IMR-90 (cell line): ENCODE data around the gene OGA. TPM values are rescaled to one million over a fixed set of nuclear protein-coding genes. Genes with fewer than 3 reads are reported as not detected.

Source experiments
- ATAC-seq: fragments of 200-7000 bp; cut with Tn5 transposase; 2 replicates; pipeline ENCODE4 v1.9.1; 2020; ENCODE audit warnings: low read depth, mild to moderate bottlenecking, moderate library complexity
- BruUV-seq: library from RNA; stranded (reverse); fragments of 400-500 nt; replicated peaks from 2 replicates; lab custom pipeline; 2021; lab: Mats Ljungman, UMichigan
- CTCF ChIA-PET: fragments of 300-600 bp; formaldehyde crosslinking; extraction: SDS; loops from one replicate; lab custom pipeline; 2021; ENCODE audit warnings: antibody characterized with exemption; lab: Yijun Ruan, JAX
- POLR2A ChIA-PET: fragments of 300-600 bp; sonication (Branson Sonifier 250); formaldehyde crosslinking; loops from one replicate; lab custom pipeline; 2022; ENCODE audit warnings: antibody characterized with exemption; ENCODE audit not compliant: unreplicated experiment; lab: Charles Lee
- DNase-seq: peaks from one replicate; pipeline ENCODE4 v3.0.0; 2013
- H2AFZ ChIP-seq: replicated peaks from 2 replicates; pipeline ENCODE3; 2013; ENCODE audit warnings: low read length, mild to moderate bottlenecking; ENCODE audit not compliant: poor library complexity
- H2AK5ac ChIP-seq: 2 replicates; pipeline ENCODE4 v1.6.1; 2013; ENCODE audit warnings: low read depth, low read length, inconsistent platforms
- H2AK9ac ChIP-seq: replicated peaks from 2 replicates; pipeline ENCODE3; 2013; ENCODE audit warnings: mild to moderate bottlenecking, low read depth, low read length, moderate library complexity; ENCODE audit not compliant: poor library complexity
- H2BK120ac ChIP-seq: 2 replicates; pipeline ENCODE4 v1.6.1; 2013; ENCODE audit warnings: low read depth, low read length, inconsistent platforms
- H2BK15ac ChIP-seq: 3 replicates; pipeline ENCODE4 v1.6.1; 2013; ENCODE audit warnings: low read depth, low read length, inconsistent platforms
- H2BK20ac ChIP-seq: 2 replicates; pipeline ENCODE4 v1.6.1; 2013; ENCODE audit warnings: low read depth, mild to moderate bottlenecking, inconsistent platforms, low read length, moderate library complexity
- H2BK5ac ChIP-seq: 2 replicates; pipeline ENCODE4 v1.6.1; 2013; ENCODE audit warnings: mild to moderate bottlenecking, low read depth, low read length, inconsistent platforms; ENCODE audit not compliant: poor library complexity, severe bottlenecking
- H3K14ac ChIP-seq: replicated peaks from 2 replicates; pipeline ENCODE4 v1.6.1; 2013; ENCODE audit warnings: low read depth, low read length, inconsistent platforms
- H3K18ac ChIP-seq: 2 replicates; pipeline ENCODE4 v1.6.1; 2013; ENCODE audit warnings: low read depth, low read length, control low read depth
- H3K23ac ChIP-seq: 2 replicates; pipeline ENCODE4 v1.6.1; 2013; ENCODE audit warnings: low read depth, low read length, inconsistent platforms
- H3K27ac ChIP-seq: 2 replicates; pipeline ENCODE4 v1.5.1; 2013; ENCODE audit warnings: mild to moderate bottlenecking, control low read depth, low read length; ENCODE audit not compliant: insufficient read depth
- H3K27me3 ChIP-seq: 2 replicates; pipeline ENCODE4 v1.6.1; 2013; ENCODE audit warnings: low read length; ENCODE audit not compliant: control insufficient read depth, insufficient read depth
- H3K36me3 ChIP-seq: 2 replicates; pipeline ENCODE4 v1.6.1; 2013; ENCODE audit warnings: low read length, mixed read lengths; ENCODE audit not compliant: control insufficient read depth, insufficient read depth
- H3K4ac ChIP-seq: 2 replicates; pipeline ENCODE4 v1.6.1; 2013; ENCODE audit warnings: low read depth, low read length, inconsistent platforms
- H3K4me1 ChIP-seq: 2 replicates; pipeline ENCODE4 v1.6.1; 2013; ENCODE audit warnings: low read length, mixed read lengths; ENCODE audit not compliant: control insufficient read depth, insufficient read depth
- H3K4me2 ChIP-seq: 2 replicates; pipeline ENCODE4 v1.6.1; 2013; ENCODE audit warnings: low read depth, mild to moderate bottlenecking, control low read depth, low read length, moderate library complexity
- H3K4me3 ChIP-seq: 2 replicates; pipeline ENCODE4 v1.5.1; 2013; ENCODE audit warnings: low read depth, mild to moderate bottlenecking, control low read depth, low read length, moderate library complexity; ENCODE audit not compliant: insufficient read depth
- H3K56ac ChIP-seq: 2 replicates; pipeline ENCODE4 v1.6.1; 2013; ENCODE audit warnings: low read length, inconsistent platforms; ENCODE audit not compliant: insufficient read depth; ENCODE audit errors: extremely low read depth
- H3K79me1 ChIP-seq, 2 experiments: 2 replicates each; pipeline ENCODE4 v1.6.1; 2013; ENCODE audit warnings: low read length in 2 of 2, inconsistent platforms in 1 of 2, low read depth in 1 of 2
- H3K9ac ChIP-seq: 2 replicates; pipeline ENCODE4 v1.6.1; 2013; ENCODE audit warnings: low read depth, low read length, control low read depth
- H3K9me1 ChIP-seq: 2 replicates; pipeline ENCODE4 v1.6.1; 2013; ENCODE audit warnings: low read length, inconsistent platforms; ENCODE audit not compliant: insufficient read depth
- H3K9me3 ChIP-seq: 2 replicates; pipeline ENCODE4 v1.6.1; 2013; ENCODE audit warnings: low read length; ENCODE audit not compliant: control insufficient read depth, insufficient read depth
- H4K20me1 ChIP-seq: 2 replicates; pipeline ENCODE4 v1.6.1; 2013; ENCODE audit warnings: low read length, inconsistent platforms; ENCODE audit not compliant: insufficient read depth
- H4K5ac ChIP-seq: 2 replicates; pipeline ENCODE4 v1.6.1; 2013; ENCODE audit warnings: mild to moderate bottlenecking, low read depth, low read length, control low read depth
- H4K8ac ChIP-seq, 2 experiments: 2 replicates each; pipeline ENCODE4 v1.6.1; 2013; ENCODE audit warnings: low read depth in 2 of 2, low read length in 2 of 2, control low read depth in 1 of 2, inconsistent platforms in 1 of 2
- H4K91ac ChIP-seq: 2 replicates; pipeline ENCODE4 v1.6.1; 2013; ENCODE audit warnings: low read depth, low read length, inconsistent platforms; ENCODE audit not compliant: insufficient read depth
- BHLHE40 ChIP-seq: fragments of 150-350 bp; IDR thresholded peaks from 2 replicates; pipeline ENCODE4 v1.6.1; 2016; ENCODE audit warnings: mild to moderate bottlenecking, low read depth, low read length
- CEBPB ChIP-seq: IDR thresholded peaks from 2 replicates; pipeline ENCODE4 v1.6.1; 2012; ENCODE audit warnings: low read depth, low read length, improper control_type of control experiment
- CHD1 ChIP-seq: IDR thresholded peaks from 2 replicates; pipeline ENCODE4 v1.6.1; 2012; ENCODE audit warnings: low read depth, low read length, improper control_type of control experiment
- FOS ChIP-seq: fragments of 150-350 bp; IDR thresholded peaks from 2 replicates; pipeline ENCODE4 v1.6.1; 2016; ENCODE audit warnings: low read depth, low read length
- MAFK ChIP-seq: IDR thresholded peaks from 2 replicates; pipeline ENCODE4 v1.6.1; 2012; ENCODE audit warnings: low read depth, low read length, improper control_type of control experiment
- MAZ ChIP-seq: IDR thresholded peaks from 2 replicates; pipeline ENCODE4 v1.6.1; 2012; ENCODE audit warnings: low read depth, mild to moderate bottlenecking, low read length, improper control_type of control experiment, moderate library complexity, borderline replicate concordance
- MXI1 ChIP-seq: IDR thresholded peaks from 2 replicates; pipeline ENCODE4 v1.6.1; 2012; ENCODE audit warnings: low read depth, mild to moderate bottlenecking, low read length, moderate library complexity, borderline replicate concordance
- NFE2L2 ChIP-seq: fragments of 150-350 bp; IDR thresholded peaks from 2 replicates; pipeline ENCODE4 v1.6.1; 2016; ENCODE audit warnings: low read depth, mild to moderate bottlenecking, low read length
- POLR2A ChIP-seq: IDR thresholded peaks from 2 replicates; pipeline ENCODE4 v1.6.1; 2012; ENCODE audit warnings: mild to moderate bottlenecking, low read depth, low read length
- RAD21 ChIP-seq: IDR thresholded peaks from 2 replicates; pipeline ENCODE4 v1.6.1; 2012; ENCODE audit warnings: low read length, improper control_type of control experiment
- RCOR1 ChIP-seq: IDR thresholded peaks from 2 replicates; pipeline ENCODE4 v1.6.1; 2012; ENCODE audit warnings: mild to moderate bottlenecking, low read length, improper control_type of control experiment; ENCODE audit not compliant: insufficient replicate concordance
- RFX5 ChIP-seq: IDR thresholded peaks from 2 replicates; pipeline ENCODE4 v1.8.0; 2012; ENCODE audit warnings: low read depth, mild to moderate bottlenecking, low read length, moderate library complexity
- SMC3 ChIP-seq: fragments of 150-350 bp; IDR thresholded peaks from 2 replicates; pipeline ENCODE4 v1.6.1; 2016; ENCODE audit warnings: low read depth, mild to moderate bottlenecking, antibody characterized with exemption, low read length, moderate library complexity
- WGBS, 2 experiments: methylation state at CpG; one replicate each; pipeline versions ENCODE4 v1.1.5 to v1.1.7; 2013; ENCODE audit warnings: missing lambda C conversion rate in 2 of 2; ENCODE audit not compliant: insufficient read length in 1 of 2; ENCODE audit errors: extremely low coverage in 2 of 2; 5-methylcytosine and 5-hydroxymethylcytosine counted together
- dilution Hi-C: fragments of 300-500 bp; cut with HindIII; formaldehyde crosslinking; loops from one replicate; pipeline ENCODE4 v1.14.3; 2018; ENCODE audit warnings: low sequenced_read_pairs; ENCODE audit not compliant: unreplicated experiment
- in situ Hi-C: fragments of 300-500 bp; cut with MboI; formaldehyde crosslinking; loops from 3 replicates; pipeline ENCODE4 v1.14.3; 2019; ENCODE audit warnings: low sequenced_read_pairs, inconsistent platforms, mixed read lengths
- intact Hi-C: fragments of 100-400 bp; cut with micrococcal nuclease; formaldehyde crosslinking; loops from 2 replicates; pipeline ENCODE4 v1.10.0; 2022
- polyA plus RNA-seq, 3 experiments: library from polyadenylated mRNA; depleted of rRNA; stranded (reverse); fragments of >200 nt; gene quantifications; 2 replicates each; pipeline ENCODE4 v1.2.3, GENCODE V29; 2012; ENCODE audit warnings: low replicate concordance in 1 of 3
- total RNA-seq: library from RNA; depleted of rRNA; stranded (reverse); fragments of >200 nt; gene quantifications from 2 replicates; pipeline ENCODE4 v1.2.3, GENCODE V29; 2012
- TF ChIP-seq, protein P1 (sequence below): fragments of 150-350 bp; IDR thresholded peaks from 2 replicates; pipeline ENCODE4 v1.6.1; 2016; ENCODE audit warnings: low read depth, mild to moderate bottlenecking, low read length, moderate library complexity, borderline replicate concordance
- TF ChIP-seq, protein P2 (sequence below): conservative IDR thresholded peaks from 2 replicates; pipeline ENCODE4 v1.5.1; 2012; ENCODE audit warnings: mild to moderate bottlenecking, low read depth, low read length, improper control_type of control experiment
- TF ChIP-seq, protein P3 (sequence below): fragments of 150-350 bp; IDR thresholded peaks from 2 replicates; pipeline ENCODE4 v1.6.1; 2017; ENCODE audit warnings: mild to moderate bottlenecking, antibody characterized with exemption, low read length, low read depth

OGA gene
- total and polyA plus RNA-seq, 2 of the 4 experiments (the other 2 are of a cell fraction) = 42.5 to 62.9 TPM

DNA sequence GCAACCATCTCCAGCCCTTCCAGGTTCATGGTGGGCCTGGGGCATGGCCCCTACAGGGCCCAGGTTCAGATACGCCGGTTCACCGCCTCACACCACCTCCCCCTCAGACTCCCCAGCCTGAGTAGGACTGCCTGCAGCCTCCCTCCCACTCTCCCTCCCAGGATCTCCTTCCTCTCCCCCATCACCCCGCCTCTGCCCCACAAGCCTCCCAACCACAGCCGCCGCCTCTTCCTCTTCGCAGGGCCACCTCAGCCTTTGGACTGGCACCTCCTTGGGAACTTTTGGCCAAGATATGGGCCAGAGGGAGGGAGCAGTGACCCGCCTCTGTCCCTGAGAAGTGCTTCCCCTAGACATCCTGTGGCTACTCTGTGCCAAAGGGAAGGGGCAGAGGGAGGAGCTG is 16.1 kb upstream of the OGA start:
- no peak overlapping the region for H2BK120ac ChIP-seq
- 79% methylated on average over 3 of the region's 8 CpGs; no CpG with 5 or more reads in 1 of the 2 experiments for WGBS, 2 experiments
- ChIA-PET CTCF (no interaction called here), POLR2A (no interaction called here)
- no peak overlapping the region for H3K27ac ChIP-seq
- peak overlapping the region; percentile 35 for H2AK9ac ChIP-seq
- H3K4me2 ChIP-seq = no peak overlapping the region
- no peak overlapping the region for H4K91ac ChIP-seq
- H2AFZ ChIP-seq = no peak overlapping the region
- no peak overlapping the region for H3K9ac ChIP-seq
- H3K79me1 ChIP-seq = peaks cover 0 to 25% of the 10 kb centered on the region in 2 experiments; a peak in 2 of 4 replicates
- no peak overlapping the region for H2BK15ac ChIP-seq
- peaks cover 6% of the 10 kb centered on the region for H3K4me1 ChIP-seq
- H3K56ac ChIP-seq = no peak overlapping the region
- in situ Hi-C loops = no loop called here
- no peak overlapping the region for H2BK20ac ChIP-seq
- H4K5ac ChIP-seq = no peak overlapping the region
- DNase-seq (no peak), ATAC-seq (no peak)
- peaks cover 8% of the 10 kb centered on the region; the same call in 1 of the 2 replicates for H4K20me1 ChIP-seq
- no peak overlapping the region for H3K23ac ChIP-seq
- H4K8ac ChIP-seq = no peak overlapping the region
- no peak overlapping the region for H3K14ac ChIP-seq
- no peak overlapping the region for H3K4me3 ChIP-seq
- H3K27me3 ChIP-seq = no peaks in the 10 kb centered on the region
- no TSS peak for BruUV-seq
- no peak overlapping the region for H2AK5ac ChIP-seq
- H2BK5ac ChIP-seq = no peak overlapping the region
- no peak overlapping the region for H3K18ac ChIP-seq
- TF ChIP-seq RCOR1 = no peak
- TF ChIP-seq, protein P1, sequence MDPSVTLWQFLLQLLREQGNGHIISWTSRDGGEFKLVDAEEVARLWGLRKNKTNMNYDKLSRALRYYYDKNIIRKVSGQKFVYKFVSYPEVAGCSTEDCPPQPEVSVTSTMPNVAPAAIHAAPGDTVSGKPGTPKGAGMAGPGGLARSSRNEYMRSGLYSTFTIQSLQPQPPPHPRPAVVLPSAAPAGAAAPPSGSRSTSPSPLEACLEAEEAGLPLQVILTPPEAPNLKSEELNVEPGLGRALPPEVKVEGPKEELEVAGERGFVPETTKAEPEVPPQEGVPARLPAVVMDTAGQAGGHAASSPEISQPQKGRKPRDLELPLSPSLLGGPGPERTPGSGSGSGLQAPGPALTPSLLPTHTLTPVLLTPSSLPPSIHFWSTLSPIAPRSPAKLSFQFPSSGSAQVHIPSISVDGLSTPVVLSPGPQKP = no peak
- no peak for TF ChIP-seq SMC3
- no peak for TF ChIP-seq NFE2L2
- TF ChIP-seq MXI1 = no peak
- TF ChIP-seq BHLHE40 = no peak
- no peak for TF ChIP-seq CEBPB
- TF ChIP-seq RFX5 = no peak
- TF ChIP-seq MAZ = no peak
- no peak for TF ChIP-seq FOS
- TF ChIP-seq POLR2A = no peak
- TF ChIP-seq, protein P2, sequence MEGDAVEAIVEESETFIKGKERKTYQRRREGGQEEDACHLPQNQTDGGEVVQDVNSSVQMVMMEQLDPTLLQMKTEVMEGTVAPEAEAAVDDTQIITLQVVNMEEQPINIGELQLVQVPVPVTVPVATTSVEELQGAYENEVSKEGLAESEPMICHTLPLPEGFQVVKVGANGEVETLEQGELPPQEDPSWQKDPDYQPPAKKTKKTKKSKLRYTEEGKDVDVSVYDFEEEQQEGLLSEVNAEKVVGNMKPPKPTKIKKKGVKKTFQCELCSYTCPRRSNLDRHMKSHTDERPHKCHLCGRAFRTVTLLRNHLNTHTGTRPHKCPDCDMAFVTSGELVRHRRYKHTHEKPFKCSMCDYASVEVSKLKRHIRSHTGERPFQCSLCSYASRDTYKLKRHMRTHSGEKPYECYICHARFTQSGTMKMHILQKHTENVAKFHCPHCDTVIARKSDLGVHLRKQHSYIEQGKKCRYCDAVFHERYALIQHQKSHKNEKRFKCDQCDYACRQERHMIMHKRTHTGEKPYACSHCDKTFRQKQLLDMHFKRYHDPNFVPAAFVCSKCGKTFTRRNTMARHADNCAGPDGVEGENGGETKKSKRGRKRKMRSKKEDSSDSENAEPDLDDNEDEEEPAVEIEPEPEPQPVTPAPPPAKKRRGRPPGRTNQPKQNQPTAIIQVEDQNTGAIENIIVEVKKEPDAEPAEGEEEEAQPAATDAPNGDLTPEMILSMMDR = no peak
- TF ChIP-seq, protein P3, sequence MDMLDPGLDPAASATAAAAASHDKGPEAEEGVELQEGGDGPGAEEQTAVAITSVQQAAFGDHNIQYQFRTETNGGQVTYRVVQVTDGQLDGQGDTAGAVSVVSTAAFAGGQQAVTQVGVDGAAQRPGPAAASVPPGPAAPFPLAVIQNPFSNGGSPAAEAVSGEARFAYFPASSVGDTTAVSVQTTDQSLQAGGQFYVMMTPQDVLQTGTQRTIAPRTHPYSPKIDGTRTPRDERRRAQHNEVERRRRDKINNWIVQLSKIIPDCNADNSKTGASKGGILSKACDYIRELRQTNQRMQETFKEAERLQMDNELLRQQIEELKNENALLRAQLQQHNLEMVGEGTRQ = no peak
- TF ChIP-seq CHD1 = no peak
- TF ChIP-seq MAFK = no peak
- no peak for TF ChIP-seq RAD21
- intact Hi-C loops = no loop called here
- H3K36me3 ChIP-seq = no peaks in the 10 kb centered on the region
- peaks cover 25% of the 10 kb centered on the region for H3K9me1 ChIP-seq
- H3K4ac ChIP-seq = no peak overlapping the region
- dilution Hi-C loops = no loop called here
- no peaks in the 10 kb centered on the region for H3K9me3 ChIP-seq
